Heart right ventricle (tissue), 16 donors: ENCODE data around the gene KRTAP10-2. TPM values are rescaled to one million over a fixed set of nuclear protein-coding genes. Genes with fewer than 3 reads are reported as not detected.

Source experiments
- ATAC-seq, 8 donors: fragments of 200-7000 bp; cut with Tn5 transposase; one replicate each; pipeline ENCODE4 v1.9.1; 2020; ENCODE audit warnings: mild to moderate bottlenecking in 8 of 8, moderate library complexity in 8 of 8, moderate number of reproducible peaks in 1 of 8
- DNase-seq, 2 donors: peaks; one replicate each; pipeline ENCODE4 v3.0.0-alpha.2; 2020
- H3K27ac ChIP-seq, 10 donors: fragments of 200-600 bp; sonication (generic) in 2 of 10; one replicate each; pipeline versions ENCODE4 v1.5.0 to v1.8.0; 2020 to 2022; ENCODE audit warnings: mild to moderate bottlenecking in 3 of 10
- H3K27me3 ChIP-seq, 7 donors: fragments of 200-600 bp; one replicate each; pipeline ENCODE4 v1.8.0; 2021 to 2022; ENCODE audit warnings: mild to moderate bottlenecking in 2 of 7
- H3K36me3 ChIP-seq, 9 donors: fragments of 200-600 bp; sonication (generic) in 1 of 9; one replicate each; pipeline versions ENCODE4 v1.5.0 to v1.8.0; 2020 to 2022; ENCODE audit warnings: mild to moderate bottlenecking in 2 of 9
- H3K4me1 ChIP-seq, 9 donors: fragments of 200-600 bp; sonication (generic) in 1 of 9; one replicate each; pipeline versions ENCODE4 v1.5.0 to v1.8.0; 2020 to 2022; ENCODE audit warnings: mild to moderate bottlenecking in 4 of 9
- H3K4me3 ChIP-seq, 10 donors: fragments of 200-600 bp; sonication (generic) in 2 of 10; one replicate each; pipeline versions ENCODE4 v1.5.0 to v1.8.0; 2020 to 2022; ENCODE audit warnings: mild to moderate bottlenecking in 7 of 10, moderate library complexity in 2 of 10
- H3K9me3 ChIP-seq, 11 donors: fragments of 200-600 bp in 10 of 11; sonication (generic) in 2 of 11; one replicate each; pipeline versions ENCODE4 v1.5.0 to v1.8.0; 2013 to 2022; ENCODE audit warnings: mild to moderate bottlenecking in 2 of 11, control low read depth in 1 of 11, moderate library complexity in 1 of 11
- CTCF ChIP-seq, 9 donors: fragments of 200-600 bp; sonication (generic) in 2 of 9; IDR thresholded peaks; one replicate each; pipeline versions ENCODE4 v1.5.0 to v1.8.0; 2021 to 2022; ENCODE audit warnings: antibody characterized with exemption in 9 of 9, mild to moderate bottlenecking in 5 of 9, moderate library complexity in 1 of 9
- WGBS, 2 donors: extraction: QIAGEN DNeasy Blood & Tissue Kit; methylation state at CpG; one replicate each; pipeline ENCODE4 v1.1.7; 2013; ENCODE audit warnings: inconsistent platforms in 1 of 2; 5-methylcytosine and 5-hydroxymethylcytosine counted together
- intact Hi-C, 10 donors: fragments of 100-400 bp; cut with DNase I; formaldehyde crosslinking; loops; one replicate each; pipeline versions ENCODE4 v1.11.1 to v1.14.2; 2022
- polyA plus RNA-seq, 2 donors: library from polyadenylated mRNA; stranded (reverse); fragments of 200-250 nt; gene quantifications; one replicate each; pipeline ENCODE4 v1.2.3, GENCODE V29; 2013
- total RNA-seq, 10 donors: library from RNA; stranded (reverse); fragmentation: NEBNext Ultra II Directional in 3 of 10; extraction: Animal tissue kit (Norgen Biotek cat#: 25700) in 3 of 10; gene quantifications; one replicate each; pipeline versions ENCODE4 v1.2.1 to v1.2.4, GENCODE V29; 2021 to 2023
- donor health status: Arrhythmogenic right ventricular cardiomyopathy.
- donor health status: ischemic (EF 13 %, LVEDD 7.1; RV severe dilation, severe dysfunction).
- donor health status: healthy with polysubstance abuse.
- donor health status: DM: no; HTN: yes; CAD: no.
- donor health status: DM: no; HTN: no; CAD: no.
- donor health status: ischemic (EF 25% LVEDD 6.9; RV normal size, moderate dysfunction).
- donor health status: ischemic (EF 25% LVEDD 5.7; RV mildly dilated, moderate dysfunction).
- donor health status: healthy.
- donor health status: DM: yes; HTN: yes; CAD: no.
- donor health status: Ischemic cardiomyopathy.
- donor health status: ischemic (EF 35%, LVEDD 5.7; RV mildly dilated, moderate dysfunction).
- donor health status: nonischemic (EF 11% LVEDD 7.7; RV severe dilation, severe dysfunction).
- donor health status: DM: yes; HTN: yes; CAD: no.
- donor health status: PGD.
- donor health status: ischemic (EF 29% LVEDD 5.4; RV normal size, mild dysfunction).
- donor health status: nonischemic (EF 23%, LVEDD 6.1; RV moderate dilation, normal function).

Gene KRTAP10-2
- total and polyA plus RNA-seq, 12 donors, result not detected

GRCh38 chr21:44521928-44522752, 29.2 kb downstream of the KRTAP10-2 start:
- peak in 1 of 2 donors; percentile 3 for DNase-seq
- no peak overlapping the region for H3K27ac ChIP-seq
- peak in 1 of 8 donors; percentile 25 for ATAC-seq
- no peak overlapping the region for H3K4me3 ChIP-seq
- WGBS, 2 donors, result 88 to 91% methylated on average over 33 of the region's 33 CpGs
- no peak for TF ChIP-seq CTCF (IDR thresholded peaks at IDR 0.05)
- intact Hi-C loops, result no loop called here
- H3K27me3 ChIP-seq, result peaks cover 0 to 43% (median 8%) of the 10 kb centered on the region in 7 donors
- no peaks in the 10 kb centered on the region for H3K9me3 ChIP-seq
- no peaks in the 10 kb centered on the region for H3K36me3 ChIP-seq
- H3K4me1 ChIP-seq, result no peaks in the 10 kb centered on the region

- Histone ChIP-seq H3K4me3 (no peak overlapping the region), H3K9me3 (no peaks in the 10 kb centered on the region), H3K27ac (no peak overlapping the region), H3K27me3 (peaks cover 0 to 40% (median 8%) of the 10 kb centered on the region in 7 donors), H3K36me3 (no peaks in the 10 kb centered on the region), H3K4me1 (no peaks in the 10 kb centered on the region)
- DNase-seq (peak in 1 of 2 donors; percentile 4), ATAC-seq (peak in 2 of 8 donors; percentile 24 to 26)
- WGBS, 2 donors, result 83 to 84% methylated on average over 22 of the region's 22 CpGs
- no peak for TF ChIP-seq CTCF (IDR thresholded peaks at IDR 0.05)
- intact Hi-C loops, result no loop called here
Measured at GRCh38 chr21:44521301-44521927, 29.9 kb downstream of the KRTAP10-2 start.

- DNase-seq (peak in 1 of 2 donors; percentile 4), ATAC-seq (no peak)
- no peak for TF ChIP-seq CTCF (IDR thresholded peaks at IDR 0.05)
- intact Hi-C loops, result no loop called here
- H3K36me3 ChIP-seq, result no peaks in the 10 kb centered on the region
- no peak overlapping the region for H3K27ac ChIP-seq
- peaks cover 0 to 38% (median 8%) of the 10 kb centered on the region in 7 donors for H3K27me3 ChIP-seq
- WGBS, 2 donors, result 86 to 90% methylated on average over 31 of the region's 31 CpGs
- H3K9me3 ChIP-seq, result no peaks in the 10 kb centered on the region
- H3K4me3 ChIP-seq, result no peak overlapping the region
- H3K4me1 ChIP-seq, result no peaks in the 10 kb centered on the region
Measured at GRCh38 chr21:44520326-44521300, 30.7 kb downstream of the KRTAP10-2 start.
